ENCODE measurements around the gene TEX19. TPM values are rescaled to one million over a fixed set of nuclear protein-coding genes. Genes with fewer than 3 reads are reported as not detected.

TEX19 gene
- total and polyA plus RNA-seq, 9 of the 15 experiments (the other 6 are each of a cell fraction or from before 2014, with no cell fraction given): 0.10 to 4.9 (median 1.9) TPM

GRCh38 chr17:82334622-82335394 lies 24.2 kb upstream of the TEX19 start (continued):
- 0 out of 2 replicates have a peak, but pooled peaks have one; percentile 20 for TF ChIP-seq ZNF592 (IDR thresholded peaks at IDR 0.05)
- no peak for TF ChIP-seq KAT2B (IDR thresholded peaks at IDR 0.05; ENCODE audit: low read depth, low read length)
- TF ChIP-seq ZNF589 (CRISPR knock-in tag; IDR thresholded peaks at IDR 0.05; ENCODE audit: low read depth): no peak
- 0 out of 2 replicates have a peak, but pooled peaks have one; percentile 26 for TF ChIP-seq ZBTB9 (CRISPR knock-in tag; IDR thresholded peaks at IDR 0.05)
- TF ChIP-seq ZNF518B (CRISPR knock-in tag; IDR thresholded peaks at IDR 0.05): no peak
- 0 out of 2 replicates have a peak, but pooled peaks have one; percentile 22 for TF ChIP-seq ETV1 (tag; conservative IDR thresholded peaks at IDR 0.05; ENCODE audit: low read depth)
- peak; percentile 73 for TF ChIP-seq BHLHE40 (IDR thresholded peaks at IDR 0.05; ENCODE audit: low read length)
- peak; percentile 65; the same call in 1 of the 2 replicates for TF ChIP-seq KAT7 (CRISPR knock-in tag; IDR thresholded peaks at IDR 0.05; ENCODE audit: borderline replicate concordance)
- TF ChIP-seq PYGO2 (tag; IDR thresholded peaks at IDR 0.05): no peak
- TF ChIP-seq ARID4B (CRISPR knock-in tag; IDR thresholded peaks at IDR 0.05): 0 out of 2 replicates have a peak, but pooled peaks have one; percentile 23
- no peak for TF ChIP-seq E2F5 (CRISPR knock-in tag; IDR thresholded peaks at IDR 0.05)
